DND-41 (cell line): ENCODE measurements around the gene TMEM238L.

ENCODE experiments used
- CTCF ChIP-seq: IDR thresholded peaks from 2 replicates; pipeline ENCODE4 v1.5.1; 2012; ENCODE audit warnings: borderline replicate concordance, low read length, moderate library complexity, mild to moderate bottlenecking; ENCODE audit not compliant: poor library complexity, severe bottlenecking; ENCODE audit errors: extremely low read depth
- EZH2 ChIP-seq: IDR thresholded peaks from 3 replicates; pipeline ENCODE4 v1.6.1; 2012; ENCODE audit warnings: borderline replicate concordance, low read depth, mild to moderate bottlenecking, moderate library complexity, low read length, inconsistent platforms; ENCODE audit not compliant: severe bottlenecking

- TF ChIP-seq EZH2 (no peak), CTCF (no peak)
These were observed 34.0 kb upstream of the TMEM238L start, which contains the start of gene PIRT for GRCh38 chr17:10837921-10838320.
